ENCODE measurements around the gene TCEA2.

Gene TCEA2

GRCh38 chr20:64065062-64065973 lies 2.3 kb downstream of the TCEA2 start:
- DNase-seq (ENCODE audit: low spot score): no peak

GRCh38 chr20:64065974-64066343 lies 3.0 kb downstream of the TCEA2 start:
- no peak for DNase-seq (ENCODE audit: low spot score)

GRCh38 chr20:64067005-64067632 lies 4.1 kb downstream of the TCEA2 start:
- no peak for DNase-seq (ENCODE audit: low spot score)

- DNase-seq (ENCODE audit: low spot score): no peak
Observed at GRCh38 chr20:64067733-64068307, 4.8 kb downstream of the TCEA2 start.

GRCh38 chr20:64068386-64069208 lies 5.6 kb downstream of the TCEA2 start:
- DNase-seq (ENCODE audit: low spot score): no peak

- no peak for DNase-seq (ENCODE audit: low spot score)
Observed at GRCh38 chr20:64069209-64069613, 6.2 kb downstream of the TCEA2 start.

- DNase-seq (ENCODE audit: low spot score): peak; percentile 57
Observed at GRCh38 chr20:64069614-64070243, 6.7 kb downstream of the TCEA2 start.

GRCh38 chr20:64070244-64070993 lies 7.4 kb downstream of the TCEA2 start:
- DNase-seq (ENCODE audit: low spot score): no peak

GRCh38 chr20:64071341-64072332 lies 8.6 kb downstream of the TCEA2 start:
- DNase-seq (ENCODE audit: low spot score): no peak

GRCh38 chr20:64072498-64073063 lies 9.6 kb downstream of the TCEA2 start:
- no peak for DNase-seq (ENCODE audit: low spot score)

- no peak for DNase-seq (ENCODE audit: low spot score)
Observed at GRCh38 chr20:64073476-64074183, 10.6 kb downstream of the TCEA2 start.

- no peak for DNase-seq (ENCODE audit: low spot score)
Observed at GRCh38 chr20:64074184-64074789, 11.3 kb downstream of the TCEA2 start.

- DNase-seq (ENCODE audit: low spot score): no peak
Observed at GRCh38 chr20:64074963-64075362, 12.0 kb downstream of the TCEA2 start.

- DNase-seq (ENCODE audit: low spot score): no peak
Observed at GRCh38 chr20:64075556-64075955, 12.6 kb downstream of the TCEA2 start.

- DNase-seq (ENCODE audit: low spot score): no peak
Observed at GRCh38 chr20:64076061-64076997, 13.3 kb downstream of the TCEA2 start.

GRCh38 chr20:64077094-64077493 lies 14.1 kb downstream of the TCEA2 start:
- no peak for DNase-seq (ENCODE audit: low spot score)

GRCh38 chr20:64077541-64077875 lies 14.5 kb downstream of the TCEA2 start:
- DNase-seq (ENCODE audit: low spot score): no peak
